Measurements from ENCODE around the gene MXD3. TPM values are rescaled to one million over a fixed set of nuclear protein-coding genes. Genes with fewer than 3 reads are reported as not detected.

The MXD3 gene
- total RNA-seq, 1 donor from 2014 or later, result 18.4 TPM

GRCh38 chr5:177357459-177358351 lies 46.0 kb upstream of the MXD3 start, which contains the start of gene RGS14:
TSS of gene RGS14 (plus strand) at chr5:177357924. CDS start at chr5:177358025, 101 bp downstream.
- Mint-ChIP-seq H3K9me3 (peaks cover 9% of the 10 kb centered on the region), H3K27me3 (ENCODE audit: low read depth) (peaks cover 32% of the 10 kb centered on the region), H3K27ac (no peak within 1 kb of the TSS), H3K4me1 (peaks cover 6% of the 10 kb centered on the region), H3K36me3 (no peaks in the 10 kb centered on the region), H3K4me3 (no peak within 1 kb of the TSS)
- TF ChIP-seq CTCF (IDR thresholded peaks at IDR 0.05; ENCODE audit: unreplicated experiment), result no peak
- no peak for DNase-seq (ENCODE audit: low spot score in 2 of 2, unreplicated experiment in 2 of 2)

GRCh38 chr5:177357146-177357458 lies 45.4 kb upstream of the MXD3 start:
- Mint-ChIP-seq H3K9me3 (peaks cover 9% of the 10 kb centered on the region), H3K27me3 (ENCODE audit: low read depth) (peaks cover 32% of the 10 kb centered on the region), H3K27ac (no peak overlapping the region), H3K36me3 (no peaks in the 10 kb centered on the region), H3K4me3 (no peak overlapping the region), H3K4me1 (peaks cover 2% of the 10 kb centered on the region)
- no peak for TF ChIP-seq CTCF (IDR thresholded peaks at IDR 0.05; ENCODE audit: unreplicated experiment)
- no peak for DNase-seq (ENCODE audit: low spot score in 2 of 2, unreplicated experiment in 2 of 2)

GRCh38 chr5:177356746-177357145 lies 45.0 kb upstream of the MXD3 start:
- Mint-ChIP-seq H3K36me3 (no peaks in the 10 kb centered on the region), H3K4me3 (no peak overlapping the region), H3K27ac (no peak overlapping the region), H3K9me3 (peaks cover 9% of the 10 kb centered on the region), H3K27me3 (ENCODE audit: low read depth) (peaks cover 32% of the 10 kb centered on the region), H3K4me1 (peaks cover 4% of the 10 kb centered on the region)
- no peak for TF ChIP-seq CTCF (IDR thresholded peaks at IDR 0.05; ENCODE audit: unreplicated experiment)
- no peak for DNase-seq (ENCODE audit: low spot score in 2 of 2, unreplicated experiment in 2 of 2)

GRCh38 chr5:177355868-177356168 lies 44.1 kb upstream of the MXD3 start:
- Mint-ChIP-seq H3K9me3 (peaks cover 9% of the 10 kb centered on the region), H3K4me1 (peaks cover 6% of the 10 kb centered on the region), H3K27me3 (ENCODE audit: low read depth) (peaks cover 32% of the 10 kb centered on the region), H3K4me3 (no peak overlapping the region), H3K36me3 (no peaks in the 10 kb centered on the region), H3K27ac (no peak overlapping the region)
- DNase-seq (ENCODE audit: low spot score in 2 of 2, unreplicated experiment in 2 of 2), result no peak
- TF ChIP-seq CTCF (IDR thresholded peaks at IDR 0.05; ENCODE audit: unreplicated experiment), result no peak

GRCh38 chr5:177355162-177355867 lies 43.6 kb upstream of the MXD3 start:
- Mint-ChIP-seq H3K27me3 (ENCODE audit: low read depth) (peaks cover 32% of the 10 kb centered on the region), H3K36me3 (no peaks in the 10 kb centered on the region), H3K27ac (no peak overlapping the region), H3K4me3 (no peak overlapping the region), H3K4me1 (peaks cover 12% of the 10 kb centered on the region), H3K9me3 (peaks cover 9% of the 10 kb centered on the region)
- no peak for DNase-seq (ENCODE audit: low spot score in 2 of 2, unreplicated experiment in 2 of 2)
- TF ChIP-seq CTCF (IDR thresholded peaks at IDR 0.05; ENCODE audit: unreplicated experiment), result no peak

Measured in mesothelial cell of epicardium (in vitro differentiated cells).